Measurements from ENCODE around the gene CDCA7L.

CDCA7L gene

DNA sequence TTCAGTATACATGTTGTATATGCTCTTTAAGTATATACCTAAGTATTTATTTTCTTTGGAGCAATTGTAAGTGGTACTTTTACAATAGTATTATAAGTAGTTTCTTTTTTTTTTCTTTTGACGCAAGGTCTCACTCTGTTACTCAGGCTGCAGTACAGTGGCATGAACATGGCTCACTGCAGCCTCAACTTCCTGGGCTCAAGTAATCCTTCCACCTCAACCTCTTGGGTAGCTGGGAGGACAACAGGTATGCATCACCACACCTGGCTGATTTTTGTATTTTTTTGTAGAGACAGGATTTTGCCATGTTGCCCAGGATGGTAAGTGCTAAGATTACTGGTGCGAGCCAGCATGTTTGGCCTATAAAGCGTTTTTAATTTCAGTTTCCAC lies 13.7 kb upstream of the CDCA7L start:
- TF ChIP-seq, protein P1, sequence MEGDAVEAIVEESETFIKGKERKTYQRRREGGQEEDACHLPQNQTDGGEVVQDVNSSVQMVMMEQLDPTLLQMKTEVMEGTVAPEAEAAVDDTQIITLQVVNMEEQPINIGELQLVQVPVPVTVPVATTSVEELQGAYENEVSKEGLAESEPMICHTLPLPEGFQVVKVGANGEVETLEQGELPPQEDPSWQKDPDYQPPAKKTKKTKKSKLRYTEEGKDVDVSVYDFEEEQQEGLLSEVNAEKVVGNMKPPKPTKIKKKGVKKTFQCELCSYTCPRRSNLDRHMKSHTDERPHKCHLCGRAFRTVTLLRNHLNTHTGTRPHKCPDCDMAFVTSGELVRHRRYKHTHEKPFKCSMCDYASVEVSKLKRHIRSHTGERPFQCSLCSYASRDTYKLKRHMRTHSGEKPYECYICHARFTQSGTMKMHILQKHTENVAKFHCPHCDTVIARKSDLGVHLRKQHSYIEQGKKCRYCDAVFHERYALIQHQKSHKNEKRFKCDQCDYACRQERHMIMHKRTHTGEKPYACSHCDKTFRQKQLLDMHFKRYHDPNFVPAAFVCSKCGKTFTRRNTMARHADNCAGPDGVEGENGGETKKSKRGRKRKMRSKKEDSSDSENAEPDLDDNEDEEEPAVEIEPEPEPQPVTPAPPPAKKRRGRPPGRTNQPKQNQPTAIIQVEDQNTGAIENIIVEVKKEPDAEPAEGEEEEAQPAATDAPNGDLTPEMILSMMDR (IDR thresholded peaks at IDR 0.05; ENCODE audit: insufficient read depth, missing control alignments), result no peak
- FAIRE-seq (no peak), DNase-seq (ENCODE audit: insufficient read length, low spot score) (no peak)

DNA sequence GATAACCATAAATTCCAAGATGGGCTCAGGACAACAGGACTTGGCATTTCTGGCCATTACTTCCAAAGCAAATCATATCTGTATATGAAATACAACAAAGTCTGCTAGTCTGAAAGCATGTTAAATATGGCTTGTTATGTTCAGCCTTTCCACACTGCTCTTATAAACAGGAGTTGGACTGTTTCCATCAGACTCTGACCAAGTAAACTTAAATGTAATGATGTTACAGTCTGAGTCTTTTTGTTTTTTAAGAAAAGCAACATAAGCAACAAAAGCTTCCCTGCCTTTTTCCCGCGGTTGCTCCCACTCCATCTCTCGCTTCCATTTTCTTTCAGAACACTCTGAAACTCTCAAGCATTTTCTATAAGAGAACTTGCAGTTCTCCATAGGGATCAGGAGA lies 8.1 kb upstream of the CDCA7L start:
- TF ChIP-seq, protein P1 (IDR thresholded peaks at IDR 0.05; ENCODE audit: insufficient read depth, missing control alignments), result no peak
- DNase-seq (ENCODE audit: insufficient read length, low spot score), result no peak
- FAIRE-seq, result no peak

GRCh38 chr7:21948887-21949540 lies 3.3 kb upstream of the CDCA7L start:
- FAIRE-seq, result no peak
- DNase-seq (ENCODE audit: insufficient read length, low spot score), result no peak
- TF ChIP-seq, protein P1 (IDR thresholded peaks at IDR 0.05; ENCODE audit: insufficient read depth, missing control alignments), result no peak

GRCh38 chr7:21948364-21948763 lies 2.7 kb upstream of the CDCA7L start:
- FAIRE-seq, result no peak
- TF ChIP-seq, protein P1 (IDR thresholded peaks at IDR 0.05; ENCODE audit: insufficient read depth, missing control alignments), result no peak
- DNase-seq (ENCODE audit: insufficient read length, low spot score), result no peak

GRCh38 chr7:21947946-21948345 lies 2.2 kb upstream of the CDCA7L start:
- TF ChIP-seq, protein P1 (IDR thresholded peaks at IDR 0.05; ENCODE audit: insufficient read depth, missing control alignments), result no peak
- DNase-seq (ENCODE audit: insufficient read length, low spot score) (no peak), FAIRE-seq (no peak)

DNA sequence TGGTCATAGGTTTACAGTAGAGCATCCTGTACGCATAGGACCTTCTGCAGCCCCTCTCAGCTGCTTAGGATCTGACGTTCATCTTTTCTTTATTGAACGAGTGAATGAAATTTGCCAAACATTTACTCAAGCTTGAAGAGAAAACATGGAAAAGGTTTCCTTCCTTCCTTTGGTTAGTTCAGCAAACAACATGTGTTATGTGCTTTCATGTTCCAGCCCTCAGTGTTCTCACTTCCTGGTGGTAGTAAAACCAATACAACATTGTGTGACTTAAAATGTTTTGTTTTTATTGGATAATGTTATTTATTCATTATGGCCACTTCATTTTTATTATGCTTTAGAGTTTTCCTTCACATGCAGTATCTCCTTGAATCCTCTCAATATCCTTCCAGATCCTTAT lies 1.4 kb upstream of the CDCA7L start:
- FAIRE-seq (no peak), DNase-seq (ENCODE audit: insufficient read length, low spot score) (no peak)
- TF ChIP-seq, protein P1 (IDR thresholded peaks at IDR 0.05; ENCODE audit: insufficient read depth, missing control alignments), result no peak

- DNase-seq (ENCODE audit: insufficient read length, low spot score) (no peak), FAIRE-seq (no peak)
- TF ChIP-seq, protein P1 (IDR thresholded peaks at IDR 0.05; ENCODE audit: insufficient read depth, missing control alignments), result no peak
These were observed 567 bp upstream of the CDCA7L start for GRCh38 chr7:21946222-21946709.
